Measurements from ENCODE around the gene AFF4.

- TF ChIP-seq SIN3A (IDR thresholded peaks at IDR 0.05; ENCODE audit: borderline replicate concordance, low read depth, low read length) (no peak), CTCF (IDR thresholded peaks at IDR 0.05) (no peak), JUND (IDR thresholded peaks at IDR 0.05) (no peak), RFX5 (IDR thresholded peaks at IDR 0.05; ENCODE audit: low read length) (no peak), TAF1 (IDR thresholded peaks at IDR 0.05; ENCODE audit: borderline replicate concordance, low read depth, low read length) (no peak), TEAD4 (IDR thresholded peaks at IDR 0.05; ENCODE audit: borderline replicate concordance, insufficient read depth) (no peak), RXRA (IDR thresholded peaks at IDR 0.05; ENCODE audit: borderline replicate concordance, low read depth) (no peak), EZH2phosphoT487 (IDR thresholded peaks at IDR 0.05; ENCODE audit: borderline replicate concordance, low read depth) (no peak)
These were observed 47.3 kb downstream of the AFF4 start for GRCh38 chr5:132916086-132916485.
